HG03108 (cell line): ENCODE data around the gene DVL1.

Source experiments
- ATAC-seq: cut with Tn5 transposase; IDR thresholded peaks from one replicate; pipeline ENCODE4 v1.9.1; 2021; ENCODE audit warnings: moderate library complexity; ENCODE audit not compliant: unreplicated experiment

DVL1 gene

DNA sequence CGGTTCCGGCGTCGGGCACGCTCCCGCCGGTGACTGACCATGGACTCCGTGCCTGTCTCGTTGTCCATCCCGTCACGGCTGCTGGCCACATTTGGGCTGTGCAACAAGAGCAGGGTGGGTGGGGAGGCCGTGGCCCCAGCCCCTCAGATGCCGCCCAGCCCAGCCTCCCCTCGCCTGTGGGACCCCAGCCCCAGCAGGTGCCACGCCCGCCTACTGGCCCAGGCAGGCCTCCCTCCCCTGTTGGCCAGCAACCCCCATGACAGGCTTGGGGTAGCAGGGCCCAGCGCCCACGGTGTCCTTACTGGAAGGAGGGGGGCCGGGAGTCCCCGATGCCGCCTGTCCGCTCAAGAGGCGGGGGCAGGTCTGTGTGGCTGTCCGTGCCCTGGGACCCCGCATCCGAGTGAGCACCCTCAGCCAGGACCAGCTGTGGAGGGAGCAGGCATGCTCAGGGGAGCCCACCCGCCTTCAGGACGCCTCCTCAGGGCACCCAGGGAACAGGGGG is 7.1 kb downstream of the DVL1 start:
- no peak for ATAC-seq

- ATAC-seq = no peak
Measured at GRCh38 chr1:1341549-1342021, 7.6 kb downstream of the DVL1 start.

DNA sequence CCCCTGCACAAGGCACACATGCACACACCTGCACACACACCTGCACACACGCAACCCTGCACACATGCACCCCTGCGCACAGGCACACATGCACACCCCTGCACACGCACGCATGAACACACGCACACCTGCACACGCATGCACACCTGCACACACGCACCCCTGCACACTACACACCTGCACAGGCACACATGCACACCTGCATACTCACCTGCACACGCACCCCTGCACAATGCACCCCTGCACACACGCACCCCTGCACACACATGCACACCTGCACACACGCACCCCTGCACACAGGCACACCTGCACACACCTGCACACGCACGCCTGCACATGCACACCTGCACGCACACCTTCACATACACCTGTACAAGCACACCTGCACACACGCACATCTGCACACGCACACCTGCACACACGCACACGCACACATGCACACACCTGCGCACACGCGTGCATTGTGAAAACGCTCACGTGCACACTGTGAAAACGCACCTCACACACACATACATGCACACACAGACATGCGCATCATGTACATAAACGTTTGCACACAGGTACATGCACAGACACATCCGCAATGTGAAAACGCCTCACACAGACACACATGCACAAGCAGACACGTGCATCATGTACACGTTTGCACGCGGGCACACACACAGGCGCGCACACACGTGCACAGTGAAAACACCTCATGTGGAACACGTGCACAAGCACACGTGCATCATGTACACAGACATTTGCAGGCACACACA is 8.2 kb downstream of the DVL1 start:
- ATAC-seq = no peak

DNA sequence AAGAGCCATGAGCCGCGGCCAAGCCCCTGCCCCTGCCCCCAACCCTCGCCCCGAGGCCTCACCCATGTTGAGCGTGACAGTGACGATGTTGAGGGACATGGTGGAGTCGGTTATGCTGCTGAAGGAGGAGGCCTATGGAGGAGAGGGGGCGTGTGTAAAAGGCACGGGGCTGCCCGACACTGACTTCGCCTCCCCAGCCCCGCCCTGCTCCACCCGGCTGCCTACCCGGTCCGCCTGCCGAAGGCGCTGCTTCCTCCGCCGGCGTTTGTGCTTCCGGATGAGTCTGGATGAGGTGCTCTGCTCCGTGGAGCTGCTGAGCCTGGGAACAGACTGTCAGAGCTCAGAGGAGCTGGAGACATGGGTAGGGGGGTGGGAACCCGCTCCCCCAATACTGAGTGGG is 9.0 kb downstream of the DVL1 start:
- ATAC-seq = no peak

- no peak for ATAC-seq
Measured at GRCh38 chr1:1338278-1338677, 10.9 kb downstream of the DVL1 start.

- no peak for ATAC-seq
Measured at GRCh38 chr1:1337793-1338147, 11.4 kb downstream of the DVL1 start.

DNA sequence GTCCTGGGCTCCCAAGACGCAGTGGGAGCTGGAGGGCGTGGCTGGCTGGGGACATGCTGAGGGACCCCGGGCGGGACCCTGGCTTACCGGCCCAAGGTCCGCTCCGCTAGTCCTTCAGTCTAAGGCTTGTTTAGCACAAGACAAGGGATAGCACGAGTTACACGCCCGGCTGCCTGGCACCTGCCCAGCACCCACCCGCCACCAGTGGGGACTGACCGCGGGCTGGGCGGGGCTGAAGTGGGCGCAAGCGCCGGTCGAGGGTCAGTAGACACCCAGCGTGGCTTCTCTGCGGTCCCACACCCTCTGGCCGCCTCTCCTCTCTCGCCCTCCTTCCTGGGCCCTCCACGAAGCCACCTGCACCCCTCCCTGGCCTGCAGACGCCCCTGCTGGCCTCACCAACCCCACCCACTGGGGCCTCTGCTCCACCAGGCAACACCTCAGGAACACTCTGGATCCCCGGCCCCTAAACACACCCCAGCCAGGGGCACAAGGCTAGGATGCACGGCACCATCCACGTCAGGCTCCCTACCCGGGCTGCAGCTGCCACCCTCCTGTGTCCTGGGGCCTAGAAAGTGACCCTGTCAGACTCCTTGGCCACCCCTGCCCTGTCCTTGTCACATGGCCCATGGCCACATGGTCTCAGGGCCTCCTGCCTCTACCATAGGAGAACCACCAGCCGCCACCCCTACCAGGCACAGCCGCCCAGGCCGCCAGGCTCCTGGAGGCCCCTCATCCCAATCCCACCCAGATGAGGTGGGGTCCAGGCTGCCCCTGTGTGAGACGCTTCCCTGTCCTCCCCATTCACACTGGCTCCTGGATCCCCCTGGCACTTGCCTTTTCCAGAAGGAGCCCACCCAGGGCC is 12.1 kb downstream of the DVL1 start:
- no peak for ATAC-seq

GRCh38 chr1:1336446-1336845 is 12.8 kb downstream of the DVL1 start:
- no peak for ATAC-seq

- ATAC-seq = no peak
Measured at GRCh38 chr1:1335792-1336248, 13.4 kb downstream of the DVL1 start.

DNA sequence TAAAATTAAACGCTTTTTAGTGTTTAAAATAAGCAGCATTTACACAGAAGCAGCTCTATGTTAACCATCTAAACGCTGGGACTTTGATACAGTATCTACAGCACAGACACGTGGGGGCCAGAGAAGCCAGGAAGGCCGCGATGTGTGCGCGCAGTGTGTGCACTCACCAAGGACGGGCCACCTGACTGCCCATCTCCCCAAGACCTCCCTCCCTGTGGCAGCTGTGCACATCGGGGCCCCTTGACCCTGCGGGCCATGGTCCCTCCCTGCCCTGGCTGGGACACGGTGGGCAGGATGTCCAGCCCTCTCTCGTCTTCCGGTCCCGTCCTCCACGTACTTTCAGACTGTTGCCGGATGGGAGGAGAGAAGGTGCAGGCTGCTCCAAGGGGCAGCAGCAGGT is 13.9 kb downstream of the DVL1 start:
- no peak for ATAC-seq

DNA sequence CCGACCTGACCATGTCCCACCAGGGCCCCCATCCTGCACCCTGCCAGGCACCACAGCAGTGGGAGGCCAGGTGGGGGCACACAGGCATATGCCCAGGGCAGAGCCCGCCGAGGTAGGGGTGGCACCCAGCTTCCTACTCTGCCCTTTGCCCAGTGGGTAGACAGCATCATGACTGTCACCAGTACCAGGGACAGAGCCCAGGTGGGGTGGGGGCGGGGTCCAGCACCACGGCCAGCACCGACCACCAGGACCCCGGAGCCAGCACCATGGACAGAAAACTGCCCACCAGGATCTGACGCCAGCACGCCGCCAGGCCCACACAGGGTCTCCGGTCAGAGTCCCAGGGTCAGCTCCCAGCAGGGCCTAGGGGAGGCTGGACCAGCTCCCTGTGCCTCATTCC is 14.4 kb downstream of the DVL1 start:
- ATAC-seq = no peak

DNA sequence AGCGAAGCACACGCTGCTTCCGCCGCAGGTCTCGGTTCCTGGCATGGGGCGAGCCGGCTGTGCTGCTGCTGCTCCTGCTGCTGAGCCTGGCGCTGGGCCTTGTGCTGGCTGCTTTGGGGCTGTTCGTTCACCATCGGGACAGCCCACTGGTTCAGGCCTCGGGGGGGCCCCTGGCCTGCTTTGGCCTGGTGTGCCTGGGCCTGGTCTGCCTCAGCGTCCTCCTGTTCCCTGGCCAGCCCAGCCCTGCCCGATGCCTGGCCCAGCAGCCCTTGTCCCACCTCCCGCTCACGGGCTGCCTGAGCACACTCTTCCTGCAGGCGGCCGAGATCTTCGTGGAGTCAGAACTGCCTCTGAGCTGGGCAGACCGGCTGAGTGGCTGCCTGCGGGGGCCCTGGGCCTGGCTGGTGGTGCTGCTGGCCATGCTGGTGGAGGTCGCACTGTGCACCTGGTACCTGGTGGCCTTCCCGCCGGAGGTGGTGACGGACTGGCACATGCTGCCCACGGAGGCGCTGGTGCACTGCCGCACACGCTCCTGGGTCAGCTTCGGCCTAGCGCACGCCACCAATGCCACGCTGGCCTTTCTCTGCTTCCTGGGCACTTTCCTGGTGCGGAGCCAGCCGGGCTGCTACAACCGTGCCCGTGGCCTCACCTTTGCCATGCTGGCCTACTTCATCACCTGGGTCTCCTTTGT is 15.5 kb downstream of the DVL1 start:
- ATAC-seq = no peak

- no peak for ATAC-seq
Measured at GRCh38 chr1:1332774-1333480, 16.3 kb downstream of the DVL1 start.

- no peak for ATAC-seq
Measured at GRCh38 chr1:1332031-1332755, 17.0 kb downstream of the DVL1 start.

- no peak for ATAC-seq
Measured at GRCh38 chr1:1331068-1331965, 17.9 kb downstream of the DVL1 start, which contains the start of gene TAS1R3. TAS1R3 (plus strand) TSS chr1:1331280; CDS start chr1:1331346, 66 bp downstream.

GRCh38 chr1:1330366-1331067 is 18.7 kb downstream of the DVL1 start:
- ATAC-seq = no peak

- no peak for ATAC-seq
Measured at GRCh38 chr1:1329304-1330210, 19.7 kb downstream of the DVL1 start.
